GM12865 (cell line): ENCODE results near the gene GALNTL6.
A peak's percentile ranks its signal among the peaks of the same experiment; 100 is the strongest.

ENCODE experiments used
- DNase-seq: peaks from one replicate; pipeline ENCODE4 v3.0.0; 2010; ENCODE audit warnings: low read depth
- H3K4me3 ChIP-seq: 2 replicates; pipeline ENCODE4 v1.5.1; 2011; ENCODE audit warnings: mild to moderate bottlenecking, low read depth, low read length, control low read depth
- CTCF ChIP-seq: IDR thresholded peaks from 2 replicates; pipeline ENCODE4 v1.5.1; 2011; ENCODE audit warnings: low read length, control low read depth, low read depth, inconsistent platforms; ENCODE audit not compliant: insufficient read depth; ENCODE audit errors: missing control alignments

The GALNTL6 gene

GRCh38 chr4:172806841-172807240, 993.6 kb downstream of the GALNTL6 start:
- no peak for DNase-seq
- H3K4me3 ChIP-seq: no peak overlapping the region
- no peak for TF ChIP-seq CTCF

GRCh38 chr4:172808196-172808595, 995.0 kb downstream of the GALNTL6 start:
- no peak overlapping the region for H3K4me3 ChIP-seq
- DNase-seq: no peak
- no peak for TF ChIP-seq CTCF

GRCh38 chr4:172809319-172809718, 996.1 kb downstream of the GALNTL6 start:
- H3K4me3 ChIP-seq: no peak overlapping the region
- TF ChIP-seq CTCF: no peak
- DNase-seq: no peak

- TF ChIP-seq CTCF: no peak
- peak; percentile 48 for DNase-seq
- no peak overlapping the region for H3K4me3 ChIP-seq
These were observed 1000.2 kb downstream of the GALNTL6 start for GRCh38 chr4:172813359-172813923.

GRCh38 chr4:172815499-172816164, 1002.4 kb downstream of the GALNTL6 start:
- no peak for DNase-seq
- H3K4me3 ChIP-seq: no peak overlapping the region
- no peak for TF ChIP-seq CTCF

GRCh38 chr4:172818901-172819300, 1005.7 kb downstream of the GALNTL6 start:
- DNase-seq: no peak
- TF ChIP-seq CTCF: no peak
- no peak overlapping the region for H3K4me3 ChIP-seq

GRCh38 chr4:172819353-172819752, 1006.1 kb downstream of the GALNTL6 start:
- TF ChIP-seq CTCF: no peak
- no peak for DNase-seq
- no peak overlapping the region for H3K4me3 ChIP-seq
